Liver (tissue), 3 donors: ENCODE data around the gene PRAMEF9.
"Not testable (repeated sequence)": the region's sequence is repeated elsewhere in the genome, so short reads cannot be mapped to it uniquely, and the experiment has no call there.

Experiments used
- RXRA ChIP-seq, 2 donors: IDR thresholded peaks; 2 replicates each; pipeline ENCODE4 v1.6.1; 2017 to 2018; ENCODE audit warnings: antibody characterized with exemption in 2 of 2, mild to moderate bottlenecking in 1 of 2
- SP1 ChIP-seq: IDR thresholded peaks from 2 replicates; pipeline ENCODE4 v1.6.1; 2018; ENCODE audit warnings: antibody characterized with exemption, mild to moderate bottlenecking
- TF ChIP-seq, protein P1 (sequence below): fragments of 150-350 bp; IDR thresholded peaks from 2 replicates; pipeline ENCODE4 v1.5.1; 2017; ENCODE audit warnings: improper control_type of control experiment, low read depth, low read length; ENCODE audit not compliant: missing input control
- TF ChIP-seq, protein P2 (sequence below): IDR thresholded peaks from 2 replicates; pipeline ENCODE4 v1.6.1; 2016; ENCODE audit warnings: antibody characterized with exemption
- TF ChIP-seq, protein P3 (sequence below): IDR thresholded peaks from 2 replicates; pipeline ENCODE4 v1.6.1; 2016; ENCODE audit warnings: antibody characterized with exemption
- donor health status: healthy.
- donor health status: healthy.

DNA sequence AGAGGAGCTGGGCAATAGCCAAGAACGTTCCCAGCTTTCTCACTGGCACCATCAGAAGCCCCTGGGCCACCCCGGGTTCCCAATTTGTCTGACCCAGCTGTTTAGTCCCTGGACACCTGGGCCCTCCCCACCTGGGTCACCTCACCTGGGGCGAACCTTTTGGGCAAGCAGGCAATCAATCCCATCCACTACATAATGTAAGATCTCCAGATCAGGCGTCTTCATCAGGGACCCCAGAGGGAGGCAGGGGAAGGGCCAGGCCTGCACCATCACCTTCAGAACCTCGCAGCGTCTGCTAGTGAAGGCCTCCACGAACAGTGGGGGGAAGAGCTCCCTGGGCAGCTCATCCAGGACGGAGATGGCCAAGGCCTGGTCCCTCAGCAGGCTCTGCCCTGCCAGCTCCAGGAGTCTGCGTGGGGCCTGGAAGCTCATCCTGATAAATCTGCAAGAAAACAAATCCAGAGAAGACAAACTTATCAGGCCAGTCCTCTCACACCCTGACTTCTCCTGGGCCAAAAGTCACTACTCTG is 54.1 kb downstream of the PRAMEF9 start, which contains the start of gene PRAMEF18:
- TF ChIP-seq, protein P1, sequence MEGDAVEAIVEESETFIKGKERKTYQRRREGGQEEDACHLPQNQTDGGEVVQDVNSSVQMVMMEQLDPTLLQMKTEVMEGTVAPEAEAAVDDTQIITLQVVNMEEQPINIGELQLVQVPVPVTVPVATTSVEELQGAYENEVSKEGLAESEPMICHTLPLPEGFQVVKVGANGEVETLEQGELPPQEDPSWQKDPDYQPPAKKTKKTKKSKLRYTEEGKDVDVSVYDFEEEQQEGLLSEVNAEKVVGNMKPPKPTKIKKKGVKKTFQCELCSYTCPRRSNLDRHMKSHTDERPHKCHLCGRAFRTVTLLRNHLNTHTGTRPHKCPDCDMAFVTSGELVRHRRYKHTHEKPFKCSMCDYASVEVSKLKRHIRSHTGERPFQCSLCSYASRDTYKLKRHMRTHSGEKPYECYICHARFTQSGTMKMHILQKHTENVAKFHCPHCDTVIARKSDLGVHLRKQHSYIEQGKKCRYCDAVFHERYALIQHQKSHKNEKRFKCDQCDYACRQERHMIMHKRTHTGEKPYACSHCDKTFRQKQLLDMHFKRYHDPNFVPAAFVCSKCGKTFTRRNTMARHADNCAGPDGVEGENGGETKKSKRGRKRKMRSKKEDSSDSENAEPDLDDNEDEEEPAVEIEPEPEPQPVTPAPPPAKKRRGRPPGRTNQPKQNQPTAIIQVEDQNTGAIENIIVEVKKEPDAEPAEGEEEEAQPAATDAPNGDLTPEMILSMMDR = not testable (repeated sequence)
- TF ChIP-seq RXRA (IDR thresholded peaks at IDR 0.05); SP1: not testable (repeated sequence)
- TF ChIP-seq, protein P2, sequence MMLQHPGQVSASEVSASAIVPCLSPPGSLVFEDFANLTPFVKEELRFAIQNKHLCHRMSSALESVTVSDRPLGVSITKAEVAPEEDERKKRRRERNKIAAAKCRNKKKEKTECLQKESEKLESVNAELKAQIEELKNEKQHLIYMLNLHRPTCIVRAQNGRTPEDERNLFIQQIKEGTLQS = not testable (repeated sequence)
- TF ChIP-seq, protein P3, sequence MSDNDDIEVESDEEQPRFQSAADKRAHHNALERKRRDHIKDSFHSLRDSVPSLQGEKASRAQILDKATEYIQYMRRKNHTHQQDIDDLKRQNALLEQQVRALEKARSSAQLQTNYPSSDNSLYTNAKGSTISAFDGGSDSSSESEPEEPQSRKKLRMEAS = not testable (repeated sequence)
